ENCODE results near the gene HMGN1.
A peak's percentile ranks its signal among the peaks of the same experiment; 100 is the strongest.

The HMGN1 gene

DNA sequence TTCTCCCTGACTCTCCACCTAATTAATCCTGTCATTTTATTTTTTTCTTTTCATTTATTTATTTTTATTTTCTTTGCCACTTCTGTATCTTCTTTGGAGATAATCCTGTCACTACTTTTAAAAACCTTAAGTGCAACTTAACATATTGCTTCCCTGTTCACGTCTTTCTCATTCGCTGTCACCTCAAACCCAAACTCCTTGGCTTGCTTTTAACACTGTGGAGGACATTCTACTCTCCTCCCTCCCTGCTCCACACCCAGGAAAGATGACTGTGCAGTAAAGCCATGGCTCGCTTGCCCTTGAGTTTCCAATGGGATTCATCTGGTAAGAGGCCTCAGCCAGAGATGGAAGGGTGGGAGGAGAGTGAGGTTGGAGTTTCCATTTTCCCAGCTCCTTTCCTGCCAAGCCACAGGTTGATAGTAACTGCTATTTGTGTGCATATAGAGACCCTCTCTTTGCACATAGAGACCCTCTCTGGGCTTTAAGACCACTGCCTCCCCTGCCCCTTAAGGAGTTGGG is 29.0 kb downstream of the HMGN1 start:
- Histone ChIP-seq H3K27ac (replicated peaks) (no peak overlapping the region), H3K27me3 (ENCODE audit: insufficient read depth, poor library complexity, severe bottlenecking) (no peaks in the 10 kb centered on the region), H3K4me3 (replicated peaks; ENCODE audit: insufficient read depth, low read length) (no peak overlapping the region)
- TF ChIP-seq SPI1 (IDR thresholded peaks at IDR 0.05; ENCODE audit: borderline replicate concordance, low read depth): no peak
- TF ChIP-seq POLR2AphosphoS5 (IDR thresholded peaks at IDR 0.05; ENCODE audit: low read depth): no peak
- TF ChIP-seq, protein P1, sequence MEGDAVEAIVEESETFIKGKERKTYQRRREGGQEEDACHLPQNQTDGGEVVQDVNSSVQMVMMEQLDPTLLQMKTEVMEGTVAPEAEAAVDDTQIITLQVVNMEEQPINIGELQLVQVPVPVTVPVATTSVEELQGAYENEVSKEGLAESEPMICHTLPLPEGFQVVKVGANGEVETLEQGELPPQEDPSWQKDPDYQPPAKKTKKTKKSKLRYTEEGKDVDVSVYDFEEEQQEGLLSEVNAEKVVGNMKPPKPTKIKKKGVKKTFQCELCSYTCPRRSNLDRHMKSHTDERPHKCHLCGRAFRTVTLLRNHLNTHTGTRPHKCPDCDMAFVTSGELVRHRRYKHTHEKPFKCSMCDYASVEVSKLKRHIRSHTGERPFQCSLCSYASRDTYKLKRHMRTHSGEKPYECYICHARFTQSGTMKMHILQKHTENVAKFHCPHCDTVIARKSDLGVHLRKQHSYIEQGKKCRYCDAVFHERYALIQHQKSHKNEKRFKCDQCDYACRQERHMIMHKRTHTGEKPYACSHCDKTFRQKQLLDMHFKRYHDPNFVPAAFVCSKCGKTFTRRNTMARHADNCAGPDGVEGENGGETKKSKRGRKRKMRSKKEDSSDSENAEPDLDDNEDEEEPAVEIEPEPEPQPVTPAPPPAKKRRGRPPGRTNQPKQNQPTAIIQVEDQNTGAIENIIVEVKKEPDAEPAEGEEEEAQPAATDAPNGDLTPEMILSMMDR (IDR thresholded peaks at IDR 0.05; ENCODE audit: insufficient read depth, low read length): no peak
- TF ChIP-seq GABPA (IDR thresholded peaks at IDR 0.05; ENCODE audit: low read depth): no peak
- TF ChIP-seq, protein P2, sequence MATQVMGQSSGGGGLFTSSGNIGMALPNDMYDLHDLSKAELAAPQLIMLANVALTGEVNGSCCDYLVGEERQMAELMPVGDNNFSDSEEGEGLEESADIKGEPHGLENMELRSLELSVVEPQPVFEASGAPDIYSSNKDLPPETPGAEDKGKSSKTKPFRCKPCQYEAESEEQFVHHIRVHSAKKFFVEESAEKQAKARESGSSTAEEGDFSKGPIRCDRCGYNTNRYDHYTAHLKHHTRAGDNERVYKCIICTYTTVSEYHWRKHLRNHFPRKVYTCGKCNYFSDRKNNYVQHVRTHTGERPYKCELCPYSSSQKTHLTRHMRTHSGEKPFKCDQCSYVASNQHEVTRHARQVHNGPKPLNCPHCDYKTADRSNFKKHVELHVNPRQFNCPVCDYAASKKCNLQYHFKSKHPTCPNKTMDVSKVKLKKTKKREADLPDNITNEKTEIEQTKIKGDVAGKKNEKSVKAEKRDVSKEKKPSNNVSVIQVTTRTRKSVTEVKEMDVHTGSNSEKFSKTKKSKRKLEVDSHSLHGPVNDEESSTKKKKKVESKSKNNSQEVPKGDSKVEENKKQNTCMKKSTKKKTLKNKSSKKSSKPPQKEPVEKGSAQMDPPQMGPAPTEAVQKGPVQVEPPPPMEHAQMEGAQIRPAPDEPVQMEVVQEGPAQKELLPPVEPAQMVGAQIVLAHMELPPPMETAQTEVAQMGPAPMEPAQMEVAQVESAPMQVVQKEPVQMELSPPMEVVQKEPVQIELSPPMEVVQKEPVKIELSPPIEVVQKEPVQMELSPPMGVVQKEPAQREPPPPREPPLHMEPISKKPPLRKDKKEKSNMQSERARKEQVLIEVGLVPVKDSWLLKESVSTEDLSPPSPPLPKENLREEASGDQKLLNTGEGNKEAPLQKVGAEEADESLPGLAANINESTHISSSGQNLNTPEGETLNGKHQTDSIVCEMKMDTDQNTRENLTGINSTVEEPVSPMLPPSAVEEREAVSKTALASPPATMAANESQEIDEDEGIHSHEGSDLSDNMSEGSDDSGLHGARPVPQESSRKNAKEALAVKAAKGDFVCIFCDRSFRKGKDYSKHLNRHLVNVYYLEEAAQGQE (IDR thresholded peaks at IDR 0.05; ENCODE audit: insufficient replicate concordance, low read depth): no peak
- DNase-seq (ENCODE audit: low read depth in 1 of 2, low spot score in 1 of 2): no peak

DNA sequence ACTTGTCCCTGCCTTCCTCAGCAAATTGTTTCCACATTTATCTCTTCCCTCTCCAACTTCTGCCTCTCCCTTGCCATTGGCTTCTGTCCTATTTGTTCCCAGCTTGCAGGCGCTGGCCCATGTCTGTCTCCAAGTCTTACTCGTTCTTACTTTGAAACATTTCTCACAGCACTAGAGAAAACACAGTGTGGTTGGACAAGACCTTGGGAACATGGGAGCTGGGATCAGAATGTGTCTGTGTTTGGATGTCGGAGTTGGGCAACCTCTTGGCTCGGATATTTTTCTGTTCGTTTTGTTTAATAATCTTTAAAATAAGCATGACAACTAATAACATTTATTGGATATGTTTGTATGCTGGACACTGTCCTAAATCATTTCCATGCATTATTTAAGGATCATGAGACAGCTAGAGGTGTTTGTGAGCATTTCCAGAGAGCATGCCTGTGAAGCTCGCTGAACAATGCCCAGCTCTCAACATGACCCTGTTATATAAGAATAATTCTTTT is 29.6 kb downstream of the HMGN1 start:
- TF ChIP-seq, protein P2 (IDR thresholded peaks at IDR 0.05; ENCODE audit: insufficient replicate concordance, low read depth): no peak
- no peak for TF ChIP-seq POLR2AphosphoS5 (IDR thresholded peaks at IDR 0.05; ENCODE audit: low read depth)
- no peak for TF ChIP-seq SPI1 (IDR thresholded peaks at IDR 0.05; ENCODE audit: borderline replicate concordance, low read depth)
- no peak for TF ChIP-seq GABPA (IDR thresholded peaks at IDR 0.05; ENCODE audit: low read depth)
- TF ChIP-seq, protein P1 (IDR thresholded peaks at IDR 0.05; ENCODE audit: insufficient read depth, low read length): no peak
- Histone ChIP-seq H3K27me3 (ENCODE audit: insufficient read depth, poor library complexity, severe bottlenecking) (no peaks in the 10 kb centered on the region), H3K27ac (replicated peaks) (no peak overlapping the region), H3K4me3 (replicated peaks; ENCODE audit: insufficient read depth, low read length) (no peak overlapping the region)
- no peak for DNase-seq (ENCODE audit: low read depth in 1 of 2, low spot score in 1 of 2)

DNA sequence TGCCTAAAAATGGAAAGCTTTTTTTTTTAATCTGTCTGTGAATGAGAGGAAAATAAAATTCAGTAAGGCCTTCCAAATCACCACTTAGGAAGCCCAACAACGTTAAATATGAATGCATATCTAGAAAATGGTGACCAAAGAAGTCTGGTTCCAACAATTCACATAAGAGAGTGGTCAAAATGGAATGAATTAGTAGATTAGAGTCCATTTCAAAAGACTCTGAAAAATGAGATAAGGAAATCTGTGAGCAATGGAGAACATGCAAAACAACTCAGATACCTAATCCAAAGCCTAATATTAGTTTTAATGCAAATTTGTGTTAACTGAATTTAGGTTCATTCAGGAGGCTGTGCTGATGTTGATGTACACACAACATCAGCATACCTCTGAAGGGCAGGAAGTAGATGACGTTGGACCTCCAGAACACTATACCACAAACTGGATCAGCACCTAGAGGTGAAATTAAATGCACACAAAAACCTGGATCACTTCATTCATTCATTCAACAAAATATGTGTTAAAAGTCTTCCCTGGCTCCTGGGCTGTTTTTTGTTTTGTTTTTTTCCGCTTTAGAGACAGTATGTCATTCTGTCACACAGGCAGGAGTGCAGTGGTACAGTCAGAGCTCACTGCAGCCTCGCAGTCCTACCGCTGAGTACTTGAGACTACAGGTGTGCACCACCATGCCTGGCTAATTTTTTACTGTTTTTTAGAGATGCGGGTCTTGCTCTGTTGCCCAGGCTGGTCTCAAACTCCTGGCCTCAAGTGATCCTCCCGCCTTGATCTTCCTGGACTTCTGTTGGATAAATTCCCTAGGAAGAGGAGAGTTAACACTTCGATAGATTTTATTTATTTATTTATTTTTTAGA is 30.6 kb downstream of the HMGN1 start:
- TF ChIP-seq, protein P2 (IDR thresholded peaks at IDR 0.05; ENCODE audit: insufficient replicate concordance, low read depth): no peak
- TF ChIP-seq GABPA (IDR thresholded peaks at IDR 0.05; ENCODE audit: low read depth) (no peak), POLR2AphosphoS5 (IDR thresholded peaks at IDR 0.05; ENCODE audit: low read depth) (no peak), SPI1 (IDR thresholded peaks at IDR 0.05; ENCODE audit: borderline replicate concordance, low read depth) (no peak)
- TF ChIP-seq, protein P1 (IDR thresholded peaks at IDR 0.05; ENCODE audit: insufficient read depth, low read length): no peak
- Histone ChIP-seq H3K27me3 (ENCODE audit: insufficient read depth, poor library complexity, severe bottlenecking) (no peaks in the 10 kb centered on the region), H3K4me3 (replicated peaks; ENCODE audit: insufficient read depth, low read length) (no peak overlapping the region), H3K27ac (replicated peaks) (peak overlapping the region; percentile 60)
- DNase-seq (ENCODE audit: low read depth in 1 of 2, low spot score in 1 of 2): no peak

All from HL-60 (cell line).